GM23338 (cell line): ENCODE measurements around the gene DOCK4.

Experiments used
- CREB1 ChIP-seq: fragments of 250-450 bp; sonication (Bioruptor Pico); IDR thresholded peaks from 2 replicates; pipeline ENCODE4 v1.5.0; 2020; ENCODE audit warnings: low read depth, mild to moderate bottlenecking, moderate library complexity
- EZH2 ChIP-seq: fragments of 200-600 bp; sonication (generic); IDR thresholded peaks from one replicate; pipeline ENCODE4 v1.8.0; 2017; ENCODE audit warnings: antibody characterized with exemption, mild to moderate bottlenecking, low read depth; ENCODE audit not compliant: unreplicated experiment
- EZH2phosphoT487 ChIP-seq: fragments of 200-600 bp; sonication (generic); IDR thresholded peaks from one replicate; pipeline ENCODE4 v1.8.1; 2018; ENCODE audit warnings: antibody characterized with exemption; ENCODE audit not compliant: unreplicated experiment
- JUNB ChIP-seq: IDR thresholded peaks from one replicate; pipeline ENCODE4 v1.6.1; 2016; ENCODE audit warnings: antibody characterized with exemption; ENCODE audit not compliant: unreplicated experiment
- NANOG ChIP-seq: IDR thresholded peaks from 2 replicates; pipeline ENCODE4 v1.6.1; 2016; ENCODE audit warnings: antibody characterized with exemption, borderline replicate concordance
- POLR2AphosphoS5 ChIP-seq: IDR thresholded peaks from 2 replicates; pipeline ENCODE4 v1.6.1; 2016; ENCODE audit warnings: antibody characterized with exemption, low read depth
- STAT1 ChIP-seq: IDR thresholded peaks from one replicate; pipeline ENCODE4 v1.6.1; 2016; ENCODE audit warnings: antibody characterized with exemption; ENCODE audit not compliant: unreplicated experiment
- ZNF114 ChIP-seq: fragments of 250-450 bp; sonication (Bioruptor Pico); IDR thresholded peaks from 2 replicates; pipeline ENCODE4 v1.5.0; 2020; ENCODE audit warnings: mild to moderate bottlenecking, moderate library complexity
- ZNF331 ChIP-seq: fragments of 250-450 bp; sonication (Bioruptor Pico); IDR thresholded peaks from 2 replicates; pipeline ENCODE4 v1.5.0; 2020; ENCODE audit warnings: low read depth, mild to moderate bottlenecking, moderate library complexity
- TF ChIP-seq, protein P1 (sequence below), 2 experiments: fragments of 200-600 bp in 1 of 2; sonication (generic) in 1 of 2; conservative IDR thresholded peaks; 2 replicates each; pipeline versions ENCODE4 v1.5.1 to v1.6.1; 2016 to 2017; ENCODE audit warnings: antibody characterized with exemption in 2 of 2, low read depth in 2 of 2, mild to moderate bottlenecking in 2 of 2, moderate library complexity in 1 of 2
- TF ChIP-seq, protein P2 (sequence below): IDR thresholded peaks from one replicate; pipeline ENCODE4 v1.6.1; 2018; ENCODE audit warnings: antibody characterized with exemption; ENCODE audit not compliant: unreplicated experiment
- TF ChIP-seq, protein P3 (sequence below): IDR thresholded peaks from 2 replicates; pipeline ENCODE4 v1.6.1; 2016; ENCODE audit warnings: antibody characterized with exemption
- TF ChIP-seq, protein P4 (sequence below): fragments of 250-450 bp; sonication (Bioruptor Pico); IDR thresholded peaks from 2 replicates; pipeline ENCODE4 v1.5.0; 2020; ENCODE audit warnings: mild to moderate bottlenecking, moderate library complexity

DNA sequence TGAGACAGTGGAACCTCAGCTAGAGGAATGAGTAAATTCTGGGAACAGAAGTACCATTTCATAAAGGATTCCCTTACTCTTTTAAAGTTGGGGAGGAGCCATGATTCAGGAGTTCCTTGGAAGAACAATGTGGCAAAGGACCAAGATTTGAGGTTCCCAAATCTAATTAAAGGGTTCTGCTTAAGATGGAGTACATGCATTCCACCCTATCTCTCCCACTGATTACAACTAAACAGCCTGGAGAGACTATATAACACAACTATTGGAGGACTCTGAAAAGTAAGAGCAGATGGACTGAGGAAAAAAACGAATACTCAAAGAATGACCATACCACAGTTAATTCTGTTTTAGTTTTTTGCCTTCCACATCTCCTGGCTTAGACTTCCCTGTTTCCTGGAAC is 431.0 kb downstream of the DOCK4 start:
- TF ChIP-seq EZH2: no peak
- TF ChIP-seq, protein P1, sequence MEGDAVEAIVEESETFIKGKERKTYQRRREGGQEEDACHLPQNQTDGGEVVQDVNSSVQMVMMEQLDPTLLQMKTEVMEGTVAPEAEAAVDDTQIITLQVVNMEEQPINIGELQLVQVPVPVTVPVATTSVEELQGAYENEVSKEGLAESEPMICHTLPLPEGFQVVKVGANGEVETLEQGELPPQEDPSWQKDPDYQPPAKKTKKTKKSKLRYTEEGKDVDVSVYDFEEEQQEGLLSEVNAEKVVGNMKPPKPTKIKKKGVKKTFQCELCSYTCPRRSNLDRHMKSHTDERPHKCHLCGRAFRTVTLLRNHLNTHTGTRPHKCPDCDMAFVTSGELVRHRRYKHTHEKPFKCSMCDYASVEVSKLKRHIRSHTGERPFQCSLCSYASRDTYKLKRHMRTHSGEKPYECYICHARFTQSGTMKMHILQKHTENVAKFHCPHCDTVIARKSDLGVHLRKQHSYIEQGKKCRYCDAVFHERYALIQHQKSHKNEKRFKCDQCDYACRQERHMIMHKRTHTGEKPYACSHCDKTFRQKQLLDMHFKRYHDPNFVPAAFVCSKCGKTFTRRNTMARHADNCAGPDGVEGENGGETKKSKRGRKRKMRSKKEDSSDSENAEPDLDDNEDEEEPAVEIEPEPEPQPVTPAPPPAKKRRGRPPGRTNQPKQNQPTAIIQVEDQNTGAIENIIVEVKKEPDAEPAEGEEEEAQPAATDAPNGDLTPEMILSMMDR (conservative IDR thresholded peaks at IDR 0.05; ENCODE audit: low read depth in 2 of 2): no peak
- TF ChIP-seq POLR2AphosphoS5: no peak
- TF ChIP-seq, protein P2, sequence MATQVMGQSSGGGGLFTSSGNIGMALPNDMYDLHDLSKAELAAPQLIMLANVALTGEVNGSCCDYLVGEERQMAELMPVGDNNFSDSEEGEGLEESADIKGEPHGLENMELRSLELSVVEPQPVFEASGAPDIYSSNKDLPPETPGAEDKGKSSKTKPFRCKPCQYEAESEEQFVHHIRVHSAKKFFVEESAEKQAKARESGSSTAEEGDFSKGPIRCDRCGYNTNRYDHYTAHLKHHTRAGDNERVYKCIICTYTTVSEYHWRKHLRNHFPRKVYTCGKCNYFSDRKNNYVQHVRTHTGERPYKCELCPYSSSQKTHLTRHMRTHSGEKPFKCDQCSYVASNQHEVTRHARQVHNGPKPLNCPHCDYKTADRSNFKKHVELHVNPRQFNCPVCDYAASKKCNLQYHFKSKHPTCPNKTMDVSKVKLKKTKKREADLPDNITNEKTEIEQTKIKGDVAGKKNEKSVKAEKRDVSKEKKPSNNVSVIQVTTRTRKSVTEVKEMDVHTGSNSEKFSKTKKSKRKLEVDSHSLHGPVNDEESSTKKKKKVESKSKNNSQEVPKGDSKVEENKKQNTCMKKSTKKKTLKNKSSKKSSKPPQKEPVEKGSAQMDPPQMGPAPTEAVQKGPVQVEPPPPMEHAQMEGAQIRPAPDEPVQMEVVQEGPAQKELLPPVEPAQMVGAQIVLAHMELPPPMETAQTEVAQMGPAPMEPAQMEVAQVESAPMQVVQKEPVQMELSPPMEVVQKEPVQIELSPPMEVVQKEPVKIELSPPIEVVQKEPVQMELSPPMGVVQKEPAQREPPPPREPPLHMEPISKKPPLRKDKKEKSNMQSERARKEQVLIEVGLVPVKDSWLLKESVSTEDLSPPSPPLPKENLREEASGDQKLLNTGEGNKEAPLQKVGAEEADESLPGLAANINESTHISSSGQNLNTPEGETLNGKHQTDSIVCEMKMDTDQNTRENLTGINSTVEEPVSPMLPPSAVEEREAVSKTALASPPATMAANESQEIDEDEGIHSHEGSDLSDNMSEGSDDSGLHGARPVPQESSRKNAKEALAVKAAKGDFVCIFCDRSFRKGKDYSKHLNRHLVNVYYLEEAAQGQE: no peak
- TF ChIP-seq ZNF114 (CRISPR knock-in tag): no peak
- no peak for TF ChIP-seq ZNF331 (CRISPR knock-in tag)
- TF ChIP-seq, protein P3, sequence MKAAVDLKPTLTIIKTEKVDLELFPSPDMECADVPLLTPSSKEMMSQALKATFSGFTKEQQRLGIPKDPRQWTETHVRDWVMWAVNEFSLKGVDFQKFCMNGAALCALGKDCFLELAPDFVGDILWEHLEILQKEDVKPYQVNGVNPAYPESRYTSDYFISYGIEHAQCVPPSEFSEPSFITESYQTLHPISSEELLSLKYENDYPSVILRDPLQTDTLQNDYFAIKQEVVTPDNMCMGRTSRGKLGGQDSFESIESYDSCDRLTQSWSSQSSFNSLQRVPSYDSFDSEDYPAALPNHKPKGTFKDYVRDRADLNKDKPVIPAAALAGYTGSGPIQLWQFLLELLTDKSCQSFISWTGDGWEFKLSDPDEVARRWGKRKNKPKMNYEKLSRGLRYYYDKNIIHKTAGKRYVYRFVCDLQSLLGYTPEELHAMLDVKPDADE: no peak
- TF ChIP-seq EZH2phosphoT487: no peak
- no peak for TF ChIP-seq JUNB
- no peak for TF ChIP-seq STAT1
- TF ChIP-seq CREB1 (CRISPR knock-in tag): no peak
- TF ChIP-seq NANOG: no peak
- TF ChIP-seq, protein P4, sequence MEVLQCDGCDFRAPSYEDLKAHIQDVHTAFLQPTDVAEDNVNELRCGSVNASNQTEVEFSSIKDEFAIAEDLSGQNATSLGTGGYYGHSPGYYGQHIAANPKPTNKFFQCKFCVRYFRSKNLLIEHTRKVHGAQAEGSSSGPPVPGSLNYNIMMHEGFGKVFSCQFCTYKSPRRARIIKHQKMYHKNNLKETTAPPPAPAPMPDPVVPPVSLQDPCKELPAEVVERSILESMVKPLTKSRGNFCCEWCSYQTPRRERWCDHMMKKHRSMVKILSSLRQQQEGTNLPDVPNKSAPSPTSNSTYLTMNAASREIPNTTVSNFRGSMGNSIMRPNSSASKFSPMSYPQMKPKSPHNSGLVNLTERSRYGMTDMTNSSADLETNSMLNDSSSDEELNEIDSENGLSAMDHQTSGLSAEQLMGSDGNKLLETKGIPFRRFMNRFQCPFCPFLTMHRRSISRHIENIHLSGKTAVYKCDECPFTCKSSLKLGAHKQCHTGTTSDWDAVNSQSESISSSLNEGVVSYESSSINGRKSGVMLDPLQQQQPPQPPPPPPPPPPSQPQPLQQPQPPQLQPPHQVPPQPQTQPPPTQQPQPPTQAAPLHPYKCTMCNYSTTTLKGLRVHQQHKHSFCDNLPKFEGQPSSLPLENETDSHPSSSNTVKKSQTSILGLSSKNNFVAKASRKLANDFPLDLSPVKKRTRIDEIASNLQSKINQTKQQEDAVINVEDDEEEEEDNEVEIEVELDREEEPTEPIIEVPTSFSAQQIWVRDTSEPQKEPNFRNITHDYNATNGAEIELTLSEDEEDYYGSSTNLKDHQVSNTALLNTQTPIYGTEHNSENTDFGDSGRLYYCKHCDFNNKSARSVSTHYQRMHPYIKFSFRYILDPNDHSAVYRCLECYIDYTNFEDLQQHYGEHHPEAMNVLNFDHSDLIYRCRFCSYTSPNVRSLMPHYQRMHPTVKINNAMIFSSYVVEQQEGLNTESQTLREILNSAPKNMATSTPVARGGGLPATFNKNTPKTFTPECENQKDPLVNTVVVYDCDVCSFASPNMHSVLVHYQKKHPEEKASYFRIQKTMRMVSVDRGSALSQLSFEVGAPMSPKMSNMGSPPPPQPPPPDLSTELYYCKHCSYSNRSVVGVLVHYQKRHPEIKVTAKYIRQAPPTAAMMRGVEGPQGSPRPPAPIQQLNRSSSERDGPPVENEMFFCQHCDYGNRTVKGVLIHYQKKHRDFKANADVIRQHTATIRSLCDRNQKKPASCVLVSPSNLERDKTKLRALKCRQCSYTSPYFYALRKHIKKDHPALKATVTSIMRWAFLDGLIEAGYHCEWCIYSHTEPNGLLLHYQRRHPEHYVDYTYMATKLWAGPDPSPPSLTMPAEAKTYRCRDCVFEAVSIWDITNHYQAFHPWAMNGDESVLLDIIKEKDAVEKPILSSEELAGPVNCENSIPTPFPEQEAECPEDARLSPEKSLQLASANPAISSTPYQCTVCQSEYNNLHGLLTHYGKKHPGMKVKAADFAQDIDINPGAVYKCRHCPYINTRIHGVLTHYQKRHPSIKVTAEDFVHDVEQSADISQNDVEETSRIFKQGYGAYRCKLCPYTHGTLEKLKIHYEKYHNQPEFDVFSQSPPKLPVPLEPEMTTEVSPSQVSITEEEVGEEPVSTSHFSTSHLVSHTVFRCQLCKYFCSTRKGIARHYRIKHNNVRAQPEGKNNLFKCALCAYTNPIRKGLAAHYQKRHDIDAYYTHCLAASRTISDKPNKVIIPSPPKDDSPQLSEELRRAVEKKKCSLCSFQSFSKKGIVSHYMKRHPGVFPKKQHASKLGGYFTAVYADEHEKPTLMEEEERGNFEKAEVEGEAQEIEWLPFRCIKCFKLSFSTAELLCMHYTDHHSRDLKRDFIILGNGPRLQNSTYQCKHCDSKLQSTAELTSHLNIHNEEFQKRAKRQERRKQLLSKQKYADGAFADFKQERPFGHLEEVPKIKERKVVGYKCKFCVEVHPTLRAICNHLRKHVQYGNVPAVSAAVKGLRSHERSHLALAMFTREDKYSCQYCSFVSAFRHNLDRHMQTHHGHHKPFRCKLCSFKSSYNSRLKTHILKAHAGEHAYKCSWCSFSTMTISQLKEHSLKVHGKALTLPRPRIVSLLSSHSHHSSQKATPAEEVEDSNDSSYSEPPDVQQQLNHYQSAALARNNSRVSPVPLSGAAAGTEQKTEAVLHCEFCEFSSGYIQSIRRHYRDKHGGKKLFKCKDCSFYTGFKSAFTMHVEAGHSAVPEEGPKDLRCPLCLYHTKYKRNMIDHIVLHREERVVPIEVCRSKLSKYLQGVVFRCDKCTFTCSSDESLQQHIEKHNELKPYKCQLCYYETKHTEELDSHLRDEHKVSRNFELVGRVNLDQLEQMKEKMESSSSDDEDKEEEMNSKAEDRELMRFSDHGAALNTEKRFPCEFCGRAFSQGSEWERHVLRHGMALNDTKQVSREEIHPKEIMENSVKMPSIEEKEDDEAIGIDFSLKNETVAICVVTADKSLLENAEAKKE (CRISPR knock-in tag): no peak
